ENCODE data around the gene MYRIP. TPM values are rescaled to one million over a fixed set of nuclear protein-coding genes. Genes with fewer than 3 reads are reported as not detected.

The MYRIP gene
- total and polyA plus RNA-seq, 12 donors: 0.24 to 4.8 (median 1.4) TPM

GRCh38 chr3:40216471-40216870, 407.1 kb downstream of the MYRIP start:
- Histone ChIP-seq H3K27ac (no peak overlapping the region), H3K36me3 (replicated peaks in 1 of 2) (no peaks in the 10 kb centered on the region), H3K4me3 (no peak overlapping the region), H3K4me1 (replicated peaks in 1 of 2) (no peaks in the 10 kb centered on the region), H3K9me3 (replicated peaks in 1 of 3) (no peaks in the 10 kb centered on the region), H3K27me3 (no peaks in the 10 kb centered on the region)
- WGBS, 4 donors: 69 to 83% (median 71%) methylated on average over 2 of the region's 2 CpGs
- no peak for TF ChIP-seq POLR2A (IDR thresholded peaks at IDR 0.05)
- no peak for TF ChIP-seq CTCF (IDR thresholded peaks at IDR 0.05)
- DNase-seq: no peak
- intact Hi-C loops (cut with DNase I): no loop called here

GRCh38 chr3:40223856-40224255, 414.4 kb downstream of the MYRIP start:
- no peak overlapping the region for H3K27ac ChIP-seq
- WGBS, 4 donors: 92 to 96% (median 95%) methylated on average over 4 of the region's 4 CpGs
- DNase-seq: no peak
- H3K4me3 ChIP-seq: no peak overlapping the region
- TF ChIP-seq POLR2A (IDR thresholded peaks at IDR 0.05) (no peak), CTCF (IDR thresholded peaks at IDR 0.05) (no peak)
- intact Hi-C loops (cut with DNase I): no loop called here
- no peaks in the 10 kb centered on the region for H3K27me3 ChIP-seq
- no peaks in the 10 kb centered on the region for H3K4me1 ChIP-seq (replicated peaks in 1 of 2)
- H3K9me3 ChIP-seq (replicated peaks in 1 of 3): no peaks in the 10 kb centered on the region
- no peaks in the 10 kb centered on the region for H3K36me3 ChIP-seq (replicated peaks in 1 of 2)

GRCh38 chr3:40224796-40225515, 415.5 kb downstream of the MYRIP start:
- Histone ChIP-seq H3K27me3 (no peaks in the 10 kb centered on the region), H3K4me3 (no peak overlapping the region), H3K4me1 (replicated peaks in 1 of 2) (no peaks in the 10 kb centered on the region), H3K9me3 (replicated peaks in 1 of 3) (no peaks in the 10 kb centered on the region), H3K36me3 (replicated peaks in 1 of 2) (no peaks in the 10 kb centered on the region), H3K27ac (no peak overlapping the region)
- 92 to 97% (median 96%) methylated on average over 6 of the region's 6 CpGs for WGBS, 4 donors
- DNase-seq: no peak
- intact Hi-C loops (cut with DNase I): no loop called here
- TF ChIP-seq CTCF (IDR thresholded peaks at IDR 0.05): no peak
- TF ChIP-seq POLR2A (IDR thresholded peaks at IDR 0.05): no peak

GRCh38 chr3:40226636-40227035, 417.2 kb downstream of the MYRIP start:
- no peaks in the 10 kb centered on the region for H3K9me3 ChIP-seq (replicated peaks in 1 of 3)
- H3K4me1 ChIP-seq (replicated peaks in 1 of 2): no peaks in the 10 kb centered on the region
- no peak for DNase-seq
- H3K27me3 ChIP-seq: no peaks in the 10 kb centered on the region
- 87 to 91% (median 87%) methylated on average over 3 to 5 of the region's 5 CpGs for WGBS, 4 donors
- H3K4me3 ChIP-seq: no peak overlapping the region
- no peak overlapping the region for H3K27ac ChIP-seq
- no peaks in the 10 kb centered on the region for H3K36me3 ChIP-seq (replicated peaks in 1 of 2)
- intact Hi-C loops (cut with DNase I): no loop called here
- TF ChIP-seq CTCF (IDR thresholded peaks at IDR 0.05) (no peak), POLR2A (IDR thresholded peaks at IDR 0.05) (no peak)

All from adrenal gland (tissue), 12 donors.